Pons (tissue), 1 donor: Measurements from ENCODE around the gene TPK1.
"Not testable (repeated sequence)": the region's sequence is repeated elsewhere in the genome, so short reads cannot be mapped to it uniquely, and the experiment has no call there.

Experiments used
- DNase-seq: peaks from one replicate; pipeline ENCODE4 v3.0.0-alpha.2; 2016; ENCODE audit warnings: low spot score

The TPK1 gene

GRCh38 chr7:144777005-144777839, 58.6 kb downstream of the TPK1 start:
- no peak for DNase-seq

DNA sequence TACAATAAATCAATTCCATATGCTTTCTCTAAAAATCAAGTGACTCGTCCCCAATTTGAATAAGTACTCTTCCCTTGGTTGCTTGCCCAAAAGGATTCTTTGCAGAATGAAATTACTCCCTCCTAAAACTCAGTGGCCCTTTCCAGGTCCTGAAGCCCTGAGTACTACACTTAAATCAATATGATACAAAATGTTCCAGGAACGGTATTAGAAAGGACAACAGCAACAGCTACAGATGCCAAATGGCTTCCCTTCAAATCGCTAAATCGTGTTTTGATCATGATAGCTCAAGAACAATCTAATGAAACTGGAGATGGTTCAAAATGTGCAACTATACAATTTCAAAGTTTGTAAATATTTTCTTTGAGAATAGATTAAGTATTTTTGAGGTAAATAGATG, 59.4 kb downstream of the TPK1 start:
- no peak for DNase-seq

DNA sequence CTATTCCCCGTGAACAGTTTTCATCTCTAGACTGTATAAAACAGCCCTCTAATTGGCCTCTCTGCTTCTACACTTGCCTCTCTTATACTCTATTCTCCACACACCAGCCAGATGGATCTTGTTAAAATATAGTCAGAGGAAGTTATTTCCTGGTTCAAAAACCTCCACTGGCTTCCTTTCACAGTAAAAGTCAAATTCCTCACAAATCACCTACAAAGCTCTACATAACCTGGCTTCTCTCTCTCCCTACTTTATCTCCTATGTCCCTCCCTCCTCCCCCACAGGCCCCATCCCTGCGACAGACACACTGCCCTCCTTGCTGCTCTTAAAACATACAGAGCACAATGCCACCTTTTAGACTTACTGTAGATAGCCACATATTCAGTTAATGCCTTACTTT, 60.1 kb downstream of the TPK1 start:
- DNase-seq, result no peak

DNA sequence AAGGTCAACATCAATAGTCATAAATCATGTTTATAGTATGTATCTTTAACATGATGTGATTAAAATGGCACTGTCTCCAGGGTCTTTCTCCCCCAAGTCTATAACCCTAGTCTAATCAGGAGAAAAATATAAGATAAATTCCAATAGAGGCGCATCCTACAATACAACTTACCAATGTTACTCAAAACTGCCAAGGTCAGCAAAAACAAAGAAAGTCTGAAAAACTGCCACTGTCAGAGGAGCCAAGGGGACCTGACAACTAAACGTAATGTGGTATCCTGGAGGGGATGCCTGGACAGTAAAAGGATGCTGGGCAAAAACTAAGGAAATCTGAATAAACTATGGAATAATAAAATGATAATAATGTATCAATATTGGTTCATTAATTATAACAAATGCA, 63.9 kb downstream of the TPK1 start:
- DNase-seq, result no peak

- no peak for DNase-seq
These were observed 64.7 kb downstream of the TPK1 start for GRCh38 chr7:144771174-144771573.

- no peak for DNase-seq
These were observed 66.5 kb downstream of the TPK1 start for GRCh38 chr7:144769352-144769751.

DNA sequence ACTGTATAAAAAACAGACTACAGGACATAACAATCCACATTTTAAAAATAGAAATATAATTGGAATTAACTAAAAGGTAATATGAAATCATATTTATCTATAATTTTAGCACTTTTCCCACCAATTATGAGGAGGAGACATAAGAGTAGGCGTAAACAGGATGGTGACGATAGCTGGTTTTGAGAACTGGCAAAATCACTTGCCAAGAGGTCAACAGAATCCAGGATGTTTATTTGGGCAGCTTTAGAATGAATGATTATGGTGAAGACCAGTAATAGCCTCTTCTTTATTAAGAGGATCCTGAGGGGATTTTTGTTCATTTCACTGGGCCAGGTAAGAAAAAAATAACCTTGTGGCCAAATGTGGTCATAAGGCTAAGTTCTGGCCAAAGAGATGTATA, 67.2 kb downstream of the TPK1 start:
- no peak for DNase-seq

DNA sequence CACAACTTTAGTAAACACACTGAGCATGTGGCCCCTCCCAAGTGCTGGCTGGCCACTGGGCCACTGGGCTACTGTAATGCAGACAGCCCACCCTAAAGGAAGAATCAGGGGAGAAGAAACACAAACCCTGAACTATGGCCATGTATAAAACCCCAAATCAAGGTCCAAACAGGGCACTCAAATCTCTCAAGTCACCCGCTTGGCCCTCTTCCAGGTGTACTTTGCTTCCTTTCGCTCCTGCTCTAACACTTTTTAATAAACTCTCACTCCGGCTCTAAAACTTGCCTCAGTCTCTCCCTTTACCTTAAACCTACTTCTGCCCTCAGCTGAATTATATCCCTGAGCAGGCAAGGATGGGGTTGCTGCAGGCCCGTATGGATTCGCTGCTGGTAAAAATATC, 72.6 kb downstream of the TPK1 start:
- no peak for DNase-seq

DNA sequence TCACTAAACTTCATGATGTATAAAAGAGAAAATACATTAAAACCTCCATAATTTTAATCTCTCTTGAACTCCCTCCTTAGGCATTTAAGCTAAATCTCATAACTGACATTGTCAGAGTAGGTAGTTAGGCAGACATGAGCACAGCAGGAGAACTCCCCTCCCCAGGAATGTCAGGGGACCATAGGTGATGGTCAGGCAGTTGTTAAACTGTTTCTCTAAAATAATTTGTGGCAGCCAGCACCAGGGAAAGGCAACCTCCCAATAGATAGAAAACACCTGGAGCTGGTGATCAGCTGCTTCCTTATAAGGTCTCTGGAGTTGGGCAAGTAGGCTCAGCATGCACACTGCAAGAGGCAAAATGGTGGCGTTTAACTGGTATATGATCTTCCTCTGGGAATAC, 73.0 kb downstream of the TPK1 start:
- DNase-seq, result no peak

GRCh38 chr7:144761493-144761892, 74.4 kb downstream of the TPK1 start:
- DNase-seq, result no peak

DNA sequence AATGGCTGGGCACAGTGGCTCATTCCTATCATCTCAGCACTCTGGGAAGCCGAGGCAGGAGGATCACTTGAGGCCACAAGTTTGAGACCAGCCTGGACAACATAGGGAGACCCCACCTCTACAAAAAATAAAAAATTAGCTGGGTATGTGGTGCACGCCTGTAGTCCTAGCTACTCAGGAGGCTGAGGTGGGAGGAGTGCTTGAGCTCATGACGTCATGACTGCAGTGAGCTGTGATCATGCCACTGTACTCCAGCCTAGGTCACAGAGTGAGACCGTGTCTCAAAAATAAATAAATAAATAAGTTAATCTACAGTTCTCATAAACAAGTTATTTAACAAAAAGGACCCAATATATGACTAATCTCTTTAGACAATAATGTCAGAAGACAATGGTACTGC, 76.2 kb downstream of the TPK1 start:
- no peak for DNase-seq

GRCh38 chr7:144747936-144748335, 87.9 kb downstream of the TPK1 start:
- DNase-seq, result no peak

- peak; percentile 55 for DNase-seq
These were observed 97.0 kb downstream of the TPK1 start for GRCh38 chr7:144738708-144739314.

DNA sequence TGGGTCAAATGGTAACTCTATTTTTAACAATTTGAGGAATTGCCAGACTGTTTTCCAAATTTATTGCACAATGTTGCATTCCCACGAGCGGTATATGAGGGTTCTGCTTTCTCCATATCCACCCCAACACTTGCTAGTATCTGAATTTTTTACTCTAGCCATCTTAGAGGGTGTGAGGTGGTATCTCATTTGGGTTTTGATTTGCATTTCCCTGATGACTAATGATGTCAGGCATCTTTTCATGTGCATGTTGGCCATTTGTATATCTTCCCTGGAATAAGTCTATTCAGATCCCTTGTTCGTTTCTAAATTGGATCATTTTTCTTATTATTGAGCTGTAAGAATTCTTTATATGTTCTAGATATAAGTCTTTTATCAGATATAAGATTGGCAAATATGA, 97.7 kb downstream of the TPK1 start:
- DNase-seq, result no peak

GRCh38 chr7:144736880-144737493, 98.9 kb downstream of the TPK1 start:
- DNase-seq, result no peak

GRCh38 chr7:144735505-144736276, 100.2 kb downstream of the TPK1 start:
- DNase-seq, result no peak

DNA sequence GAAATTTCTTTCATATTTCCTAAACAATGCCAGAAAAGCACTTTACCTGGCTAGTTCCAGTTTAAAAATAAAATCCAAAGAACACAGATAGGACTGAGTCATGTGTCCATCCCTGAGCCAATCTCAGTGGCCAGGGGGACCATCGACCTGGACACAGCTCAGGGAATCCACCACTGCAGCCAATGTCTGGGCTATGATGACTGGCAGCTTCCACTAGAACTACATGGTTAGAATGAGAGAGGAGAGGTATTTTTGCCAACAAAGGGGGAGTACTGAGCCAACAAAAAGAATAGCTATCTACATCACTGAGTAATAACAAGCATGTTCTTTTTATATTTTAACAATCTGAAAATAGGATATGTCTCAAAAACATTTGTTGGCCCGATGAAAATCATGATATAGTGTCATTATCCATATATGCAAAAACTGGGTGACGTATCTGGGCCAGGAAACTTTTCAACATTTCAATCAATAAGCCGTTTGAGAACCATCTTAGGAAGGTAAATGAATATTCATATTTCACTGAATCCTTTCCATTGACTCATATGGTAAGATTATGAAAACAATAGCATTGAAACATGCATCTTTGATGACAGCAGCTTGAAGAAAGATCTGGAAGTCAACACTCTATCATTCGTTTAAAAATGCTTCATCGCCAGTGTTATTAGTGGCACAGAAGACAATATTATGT, 104.0 kb downstream of the TPK1 start:
- no peak for DNase-seq

DNA sequence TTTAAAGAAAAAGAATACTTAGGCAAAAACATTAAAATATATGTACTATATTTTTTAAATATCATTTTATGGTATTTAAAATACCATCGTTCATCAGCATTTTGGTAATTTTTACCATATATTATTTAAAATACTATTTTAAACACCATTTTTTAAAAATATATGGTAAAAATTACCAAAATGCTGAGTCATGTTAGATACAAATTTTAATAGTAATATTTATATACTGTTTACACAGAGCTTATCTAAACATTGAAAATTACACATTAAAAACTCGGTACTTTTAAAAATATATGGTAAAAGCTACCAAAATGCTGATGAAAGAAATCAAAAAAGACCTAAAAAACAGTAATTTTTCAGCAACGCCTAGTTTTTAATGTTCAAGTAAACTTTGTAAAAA, 105.6 kb downstream of the TPK1 start:
- DNase-seq, result no peak

DNA sequence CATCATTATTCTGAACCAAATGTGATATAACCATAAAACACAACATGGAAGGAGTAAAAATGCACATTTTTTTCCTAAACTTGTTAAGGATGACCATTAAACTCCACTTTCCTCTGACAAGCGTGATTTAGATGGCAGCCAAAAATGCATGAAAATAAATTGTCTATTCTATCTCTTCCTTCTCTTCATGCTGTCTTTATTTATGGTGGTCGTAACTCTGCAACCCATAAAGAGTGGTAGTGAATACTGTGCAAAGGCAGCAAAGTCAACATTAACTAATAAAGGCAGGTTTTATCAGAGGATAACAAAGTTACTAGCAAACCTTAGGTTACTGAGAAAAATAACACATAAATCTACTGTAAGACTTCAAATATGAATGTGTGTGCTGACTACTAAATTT, 106.6 kb downstream of the TPK1 start:
- no peak for DNase-seq

- DNase-seq, result no peak
These were observed 107.3 kb downstream of the TPK1 start for GRCh38 chr7:144728551-144728950.

DNA sequence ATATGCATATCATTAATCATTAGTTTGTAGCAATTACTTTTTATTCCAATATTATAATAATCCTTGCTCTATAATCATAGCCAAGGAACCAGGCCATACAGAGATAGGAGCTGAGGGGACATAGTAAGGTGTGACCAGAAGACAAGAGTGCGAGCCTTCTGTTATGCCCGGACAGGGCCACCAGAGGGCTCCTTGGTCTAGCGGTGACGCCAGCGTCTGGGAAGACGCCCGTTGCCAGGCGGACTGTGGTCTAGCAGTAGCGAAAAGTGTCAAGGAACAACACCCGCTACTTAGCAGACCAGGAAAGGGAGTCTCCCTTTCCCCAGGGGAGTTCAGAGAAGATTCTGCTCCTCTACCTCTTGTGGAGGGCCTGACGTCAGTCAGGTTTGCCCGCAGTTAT, 109.0 kb downstream of the TPK1 start:
- DNase-seq, result not testable (repeated sequence)

GRCh38 chr7:144725070-144725469, 110.8 kb downstream of the TPK1 start:
- no peak for DNase-seq
